Esophagus squamous epithelium (tissue), 5 donors: ENCODE data around the gene IL1RAPL2. TPM values are rescaled to one million over a fixed set of nuclear protein-coding genes. Genes with fewer than 3 reads are reported as not detected.

Source experiments
- DNase-seq: peaks from one replicate; lab custom pipeline; 2025; lab: John Stamatoyannopoulos, UW
- H3K27ac ChIP-seq, 4 donors: fragments of 200-600 bp; sonication (generic); one replicate each; pipeline ENCODE4 v1.5.1; 2016 to 2019; ENCODE audit warnings: mild to moderate bottlenecking in 1 of 4
- H3K27me3 ChIP-seq, 4 donors: fragments of 200-600 bp; sonication (generic); 1 replicate in 3 of 4; 2 replicates in 1 of 4; pipeline versions ENCODE4 v1.5.1 to v1.6.0; 2017 to 2021; ENCODE audit warnings: antibody characterized with exemption in 1 of 4
- H3K36me3 ChIP-seq, 3 donors: fragments of 200-600 bp; sonication (generic); one replicate each; pipeline ENCODE4 v1.5.1; 2016 to 2019
- H3K4me1 ChIP-seq, 3 donors: fragments of 200-600 bp; sonication (generic); one replicate each; pipeline ENCODE4 v1.5.1; 2017 to 2019
- H3K4me3 ChIP-seq, 4 donors: fragments of 200-600 bp; sonication (generic); 1 replicate in 3 of 4; 2 replicates in 1 of 4; pipeline ENCODE4 v1.5.1; 2016 to 2019; ENCODE audit warnings: mild to moderate bottlenecking in 2 of 4, moderate library complexity in 1 of 4
- H3K9me3 ChIP-seq, 3 donors: fragments of 200-600 bp; sonication (generic); one replicate each; pipeline ENCODE4 v1.5.1; 2016 to 2019
- CTCF ChIP-seq, 6 experiments: fragments of 450-650 bp in 4 of 6; fragments of 200-600 bp in 2 of 6; sonication (generic) in 2 of 6; IDR thresholded peaks; one replicate each; pipeline ENCODE4 v1.5.1; 2016 to 2019; ENCODE audit warnings: antibody characterized with exemption in 6 of 6, mild to moderate bottlenecking in 4 of 6, moderate library complexity in 4 of 6
- POLR2A ChIP-seq, 4 donors: fragments of 450-650 bp; IDR thresholded peaks; one replicate each; pipeline ENCODE4 v1.6.1; 2017; ENCODE audit warnings: antibody characterized with exemption in 4 of 4, mild to moderate bottlenecking in 4 of 4, moderate library complexity in 3 of 4
- WGBS, 2 donors: methylation state at CpG; one replicate each; pipeline ENCODE4 v1.1.5; 2018; 5-methylcytosine and 5-hydroxymethylcytosine counted together
- intact Hi-C: fragments of 100-400 bp; cut with DNase I; formaldehyde crosslinking; loops from one replicate; pipeline ENCODE4 v1.15.0; 2022
- total RNA-seq, 4 donors: library from RNA; depleted of rRNA; stranded (reverse); fragments of >200 nt; gene quantifications; one replicate each; pipeline ENCODE4 v1.1.0, GENCODE V29; 2016
- donor health status: DM: yes; HTN: yes; CAD: no.

Gene IL1RAPL2
- total RNA-seq, 4 donors from 2014 or later, result 0.09 TPM; not detected in 3

- no peak for TF ChIP-seq POLR2A (IDR thresholded peaks at IDR 0.05)
- no peak for TF ChIP-seq CTCF (IDR thresholded peaks at IDR 0.05)
- Histone ChIP-seq H3K27me3 (no peaks in the 10 kb centered on the region), H3K4me3 (no peak overlapping the region), H3K27ac (no peak overlapping the region), H3K9me3 (no peaks in the 10 kb centered on the region), H3K4me1 (peaks cover 0 to 9% (median 0%) of the 10 kb centered on the region in 3 donors), H3K36me3 (no peaks in the 10 kb centered on the region)
- 32 to 36% methylated on average over 3 of the region's 3 CpGs for WGBS, 2 donors
- DNase-seq, result no peak
- intact Hi-C loops, result no loop called here
These were observed 94.1 kb downstream of the IL1RAPL2 start for GRCh38 chrX:104660092-104660491.

GRCh38 chrX:104662694-104663093, 96.7 kb downstream of the IL1RAPL2 start:
- no peak overlapping the region for H3K27ac ChIP-seq
- no peaks in the 10 kb centered on the region for H3K27me3 ChIP-seq
- peaks cover 0 to 9% (median 0%) of the 10 kb centered on the region in 3 donors for H3K4me1 ChIP-seq
- TF ChIP-seq POLR2A (IDR thresholded peaks at IDR 0.05) (no peak), CTCF (IDR thresholded peaks at IDR 0.05) (no peak)
- no peak overlapping the region for H3K4me3 ChIP-seq
- no peak for DNase-seq
- intact Hi-C loops, result no loop called here
- no peaks in the 10 kb centered on the region for H3K9me3 ChIP-seq
- no peaks in the 10 kb centered on the region for H3K36me3 ChIP-seq

GRCh38 chrX:104665691-104666090, 99.7 kb downstream of the IL1RAPL2 start:
- intact Hi-C loops, result no loop called here

GRCh38 chrX:104668550-104668949, 102.6 kb downstream of the IL1RAPL2 start:
- intact Hi-C loops, result no loop called here
- no peak overlapping the region for H3K4me3 ChIP-seq
- H3K27ac ChIP-seq, result no peak overlapping the region
- H3K27me3 ChIP-seq, result no peaks in the 10 kb centered on the region
- H3K4me1 ChIP-seq, result no peaks in the 10 kb centered on the region
- WGBS, 2 donors, result 14 to 17% methylated on average over 3 of the region's 3 CpGs
- no peaks in the 10 kb centered on the region for H3K9me3 ChIP-seq
- TF ChIP-seq CTCF (IDR thresholded peaks at IDR 0.05) (no peak), POLR2A (IDR thresholded peaks at IDR 0.05) (no peak)
- no peak for DNase-seq
- H3K36me3 ChIP-seq, result no peaks in the 10 kb centered on the region

More at GRCh38 chrX:104665691-104666090, 99.7 kb downstream of the IL1RAPL2 start:
- DNase-seq, result no peak
- Histone ChIP-seq H3K4me1 (no peaks in the 10 kb centered on the region), H3K4me3 (no peak overlapping the region), H3K27me3 (no peaks in the 10 kb centered on the region), H3K9me3 (no peaks in the 10 kb centered on the region), H3K27ac (no peak overlapping the region), H3K36me3 (no peaks in the 10 kb centered on the region)
- no peak for TF ChIP-seq POLR2A (IDR thresholded peaks at IDR 0.05)
- TF ChIP-seq CTCF (IDR thresholded peaks at IDR 0.05), result no peak
- 81 to 86% methylated on average over 1 of the region's 1 CpG for WGBS, 2 donors

- no peak overlapping the region for H3K4me3 ChIP-seq
- no peaks in the 10 kb centered on the region for H3K9me3 ChIP-seq
- no peak overlapping the region for H3K27ac ChIP-seq
- intact Hi-C loops, result no loop called here
- no peaks in the 10 kb centered on the region for H3K4me1 ChIP-seq
- H3K36me3 ChIP-seq, result no peaks in the 10 kb centered on the region
- H3K27me3 ChIP-seq, result no peaks in the 10 kb centered on the region
- TF ChIP-seq CTCF (IDR thresholded peaks at IDR 0.05), result no peak
- TF ChIP-seq POLR2A (IDR thresholded peaks at IDR 0.05), result no peak
- no peak for DNase-seq
- 59 to 63% methylated on average over 4 of the region's 4 CpGs for WGBS, 2 donors
These were observed 103.1 kb downstream of the IL1RAPL2 start for GRCh38 chrX:104669063-104669462.
